Measurements from ENCODE around the gene NPS. TPM values are rescaled to one million over a fixed set of nuclear protein-coding genes. Genes with fewer than 3 reads are reported as not detected.

NPS gene
- total RNA-seq, 1 donor = not detected

GRCh38 chr10:127525686-127526085 lies 23.4 kb upstream of the NPS start:
- TF ChIP-seq CTCF (IDR thresholded peaks at IDR 0.05; ENCODE audit: insufficient read depth, low read depth, low read length) = no peak
- no peak overlapping the region for H3K4me3 ChIP-seq (ENCODE audit: low read depth, low read length)
- no peak for DNase-seq (ENCODE audit: low read depth)

- DNase-seq (ENCODE audit: low read depth) = no peak
- no peak overlapping the region for H3K4me3 ChIP-seq (ENCODE audit: low read depth, low read length)
- TF ChIP-seq CTCF (IDR thresholded peaks at IDR 0.05; ENCODE audit: insufficient read depth, low read depth, low read length) = no peak
These were observed 22.9 kb upstream of the NPS start for GRCh38 chr10:127526161-127526560.

GRCh38 chr10:127527320-127527719 lies 21.8 kb upstream of the NPS start:
- DNase-seq (ENCODE audit: low read depth) = no peak
- no peak for TF ChIP-seq CTCF (IDR thresholded peaks at IDR 0.05; ENCODE audit: insufficient read depth, low read depth, low read length)
- no peak overlapping the region for H3K4me3 ChIP-seq (ENCODE audit: low read depth, low read length)

- no peak overlapping the region for H3K4me3 ChIP-seq (ENCODE audit: low read depth, low read length)
- DNase-seq (ENCODE audit: low read depth) = no peak
- no peak for TF ChIP-seq CTCF (IDR thresholded peaks at IDR 0.05; ENCODE audit: insufficient read depth, low read depth, low read length)
These were observed 21.2 kb upstream of the NPS start for GRCh38 chr10:127527891-127528290.

- H3K4me3 ChIP-seq (ENCODE audit: low read depth, low read length) = no peak overlapping the region
- DNase-seq (ENCODE audit: low read depth) = no peak
- no peak for TF ChIP-seq CTCF (IDR thresholded peaks at IDR 0.05; ENCODE audit: insufficient read depth, low read depth, low read length)
These were observed 16.9 kb upstream of the NPS start for GRCh38 chr10:127532193-127532592.

- no peak for TF ChIP-seq CTCF (IDR thresholded peaks at IDR 0.05; ENCODE audit: insufficient read depth, low read depth, low read length)
- no peak for DNase-seq (ENCODE audit: low read depth)
- no peak overlapping the region for H3K4me3 ChIP-seq (ENCODE audit: low read depth, low read length)
These were observed 16.4 kb upstream of the NPS start for GRCh38 chr10:127532659-127533058.

GRCh38 chr10:127534074-127534473 lies 15.0 kb upstream of the NPS start:
- TF ChIP-seq CTCF (IDR thresholded peaks at IDR 0.05; ENCODE audit: insufficient read depth, low read depth, low read length) = no peak
- H3K4me3 ChIP-seq (ENCODE audit: low read depth, low read length) = no peak overlapping the region
- no peak for DNase-seq (ENCODE audit: low read depth)
